Breast epithelium (tissue), 4 donors: ENCODE data around the gene PLCB4. TPM values are rescaled to one million over a fixed set of nuclear protein-coding genes. Genes with fewer than 3 reads are reported as not detected.

Experiments used
- DNase-seq, 2 donors: peaks; one replicate each; pipeline ENCODE4 v3.0.0-alpha.2; 2019; ENCODE audit warnings: low spot score in 2 of 2
- H3K27ac ChIP-seq, 2 donors: fragments of 200-600 bp; sonication (generic) in 1 of 2; one replicate each; pipeline ENCODE4 v1.5.1; 2016 to 2019; ENCODE audit warnings: mild to moderate bottlenecking in 1 of 2
- H3K27me3 ChIP-seq, 2 donors: fragments of 200-600 bp; sonication (generic) in 1 of 2; one replicate each; pipeline versions ENCODE4 v1.5.1 to v1.6.0; 2017 to 2019; ENCODE audit warnings: control low read depth in 1 of 2, mild to moderate bottlenecking in 1 of 2
- H3K36me3 ChIP-seq: fragments of 200-600 bp; one replicate; pipeline ENCODE4 v1.5.1; 2019
- H3K4me1 ChIP-seq, 2 donors: fragments of 200-600 bp; sonication (generic); one replicate each; pipeline ENCODE4 v1.5.1; 2016 to 2019; ENCODE audit warnings: control low read depth in 1 of 2
- H3K4me3 ChIP-seq, 3 donors: fragments of 200-600 bp; sonication (generic); 1 replicate in 2 of 3; 2 replicates in 1 of 3; pipeline ENCODE4 v1.5.1; 2016 to 2019; ENCODE audit warnings: mild to moderate bottlenecking in 3 of 3, moderate library complexity in 2 of 3
- H3K9me3 ChIP-seq, 2 donors: fragments of 200-600 bp; sonication (generic) in 1 of 2; one replicate each; pipeline ENCODE4 v1.5.1; 2016 to 2019; ENCODE audit warnings: control low read depth in 1 of 2
- CTCF ChIP-seq, 3 donors: fragments of 450-650 bp; IDR thresholded peaks; one replicate each; pipeline ENCODE4 v1.5.1; 2016 to 2017; ENCODE audit warnings: antibody characterized with exemption in 3 of 3, mild to moderate bottlenecking in 3 of 3, moderate library complexity in 3 of 3
- POLR2A ChIP-seq: fragments of 450-650 bp; IDR thresholded peaks from one replicate; pipeline ENCODE4 v1.6.1; 2016; ENCODE audit warnings: antibody characterized with exemption, mild to moderate bottlenecking, moderate library complexity
- POLR2AphosphoS5 ChIP-seq, 3 donors: sonication (generic); formaldehyde crosslinking; IDR thresholded peaks; one replicate each; pipeline ENCODE4 v1.6.1; 2017; ENCODE audit warnings: antibody characterized with exemption in 3 of 3
- intact Hi-C: fragments of 100-400 bp; cut with DNase I; formaldehyde crosslinking; loops from one replicate; pipeline ENCODE4 v1.15.1; 2023; ENCODE audit warnings: low total_unique reads
- total RNA-seq, 3 donors: library from RNA; depleted of rRNA; stranded (reverse); fragments of >200 nt; gene quantifications; one replicate each; pipeline ENCODE4 v1.1.0, GENCODE V29; 2016

Gene PLCB4
- total RNA-seq, 3 donors from 2014 or later: 9.4 to 17.7 (median 13.0) TPM

GRCh38 chr20:9137001-9137400, 68.1 kb downstream of the PLCB4 start:
- no peaks in the 10 kb centered on the region for H3K36me3 ChIP-seq
- H3K27me3 ChIP-seq: no peaks in the 10 kb centered on the region
- DNase-seq: no peak
- intact Hi-C loops: no loop called here
- no peak overlapping the region for H3K4me3 ChIP-seq
- H3K9me3 ChIP-seq: peaks cover 2 to 17% of the 10 kb centered on the region in 2 donors
- TF ChIP-seq CTCF (IDR thresholded peaks at IDR 0.05) (no peak), POLR2AphosphoS5 (IDR thresholded peaks at IDR 0.05) (no peak), POLR2A (no peak)
- no peak overlapping the region for H3K27ac ChIP-seq
- H3K4me1 ChIP-seq: no peaks in the 10 kb centered on the region

DNA sequence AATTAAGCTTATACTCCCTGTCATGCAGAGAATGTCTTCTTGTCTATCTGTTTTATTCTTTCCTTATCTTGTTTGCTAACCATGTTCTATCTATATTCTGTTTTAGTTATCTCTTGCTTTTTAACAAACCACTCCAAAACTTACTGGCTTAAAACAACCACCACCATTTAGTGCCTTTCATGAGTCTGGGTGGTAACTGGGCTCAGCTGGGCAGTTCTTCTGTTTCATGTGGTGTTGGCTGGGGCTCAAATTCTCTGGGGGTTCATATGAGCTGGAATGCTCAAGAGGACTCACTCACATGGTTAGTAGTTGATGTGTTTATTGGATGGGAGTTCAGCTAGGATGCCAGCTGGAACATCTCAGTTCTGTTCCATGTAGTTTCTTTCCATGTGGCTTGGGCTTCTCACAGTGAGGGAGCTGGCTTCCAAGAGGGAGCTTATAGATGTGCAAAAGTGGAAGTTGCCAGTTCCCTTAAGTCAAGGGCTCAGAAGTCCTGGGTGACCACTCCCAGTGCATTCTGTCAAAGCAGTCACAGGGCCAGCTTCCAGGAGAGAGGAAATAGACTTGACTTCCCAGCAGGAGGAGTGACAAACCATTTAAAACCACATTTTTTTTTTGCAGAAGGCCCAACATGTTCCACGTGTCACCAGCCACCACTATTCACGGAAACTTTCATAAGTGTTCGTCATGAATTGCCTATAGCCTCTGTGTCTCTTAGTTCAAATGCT, 70.4 kb downstream of the PLCB4 start:
- Histone ChIP-seq H3K4me3 (no peak overlapping the region), H3K36me3 (no peaks in the 10 kb centered on the region), H3K27ac (no peak overlapping the region), H3K4me1 (no peaks in the 10 kb centered on the region), H3K27me3 (no peaks in the 10 kb centered on the region), H3K9me3 (peaks cover 0 to 10% of the 10 kb centered on the region in 2 donors)
- no peak for TF ChIP-seq CTCF (IDR thresholded peaks at IDR 0.05)
- no peak for TF ChIP-seq POLR2A
- TF ChIP-seq POLR2AphosphoS5 (IDR thresholded peaks at IDR 0.05): no peak
- no peak for DNase-seq
- intact Hi-C loops: no loop called here

- DNase-seq: no peak
- intact Hi-C loops: no loop called here
- no peak for TF ChIP-seq CTCF (IDR thresholded peaks at IDR 0.05)
- no peak for TF ChIP-seq POLR2AphosphoS5 (IDR thresholded peaks at IDR 0.05)
- TF ChIP-seq POLR2A: no peak
These were observed 71.4 kb downstream of the PLCB4 start for GRCh38 chr20:9140162-9140760.

DNA sequence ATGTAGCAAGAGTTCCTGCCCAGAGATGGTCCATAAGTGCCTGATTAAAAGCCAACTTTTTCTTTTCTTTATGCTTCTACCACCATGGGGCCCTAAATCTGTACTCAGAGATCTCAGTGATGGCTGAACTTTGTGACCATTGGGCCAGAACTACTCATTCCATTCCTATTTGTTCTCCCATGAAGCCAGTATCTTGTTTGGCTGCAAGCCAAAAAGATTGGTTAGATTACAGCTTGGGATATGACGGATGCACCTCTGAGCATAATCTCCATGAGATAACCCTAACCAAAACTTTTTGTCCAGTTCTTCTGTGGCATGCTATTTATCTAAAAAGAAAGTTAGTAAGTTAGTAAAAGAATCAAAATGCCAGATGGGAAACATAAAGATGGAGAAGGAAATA, 72.2 kb downstream of the PLCB4 start:
- H3K4me1 ChIP-seq: no peaks in the 10 kb centered on the region
- intact Hi-C loops: no loop called here
- no peaks in the 10 kb centered on the region for H3K27me3 ChIP-seq
- H3K27ac ChIP-seq: no peak overlapping the region
- peaks cover 0 to 10% of the 10 kb centered on the region in 2 donors for H3K9me3 ChIP-seq
- H3K36me3 ChIP-seq: no peaks in the 10 kb centered on the region
- H3K4me3 ChIP-seq: no peak overlapping the region
- TF ChIP-seq POLR2A (no peak), POLR2AphosphoS5 (IDR thresholded peaks at IDR 0.05) (no peak)
- DNase-seq: no peak

More at GRCh38 chr20:9140162-9140760, 71.4 kb downstream of the PLCB4 start:
- H3K4me3 ChIP-seq: no peak overlapping the region
- no peaks in the 10 kb centered on the region for H3K4me1 ChIP-seq
- no peak overlapping the region for H3K27ac ChIP-seq
- no peaks in the 10 kb centered on the region for H3K36me3 ChIP-seq
- H3K27me3 ChIP-seq: no peaks in the 10 kb centered on the region
- peaks cover 0 to 10% of the 10 kb centered on the region in 2 donors for H3K9me3 ChIP-seq

DNA sequence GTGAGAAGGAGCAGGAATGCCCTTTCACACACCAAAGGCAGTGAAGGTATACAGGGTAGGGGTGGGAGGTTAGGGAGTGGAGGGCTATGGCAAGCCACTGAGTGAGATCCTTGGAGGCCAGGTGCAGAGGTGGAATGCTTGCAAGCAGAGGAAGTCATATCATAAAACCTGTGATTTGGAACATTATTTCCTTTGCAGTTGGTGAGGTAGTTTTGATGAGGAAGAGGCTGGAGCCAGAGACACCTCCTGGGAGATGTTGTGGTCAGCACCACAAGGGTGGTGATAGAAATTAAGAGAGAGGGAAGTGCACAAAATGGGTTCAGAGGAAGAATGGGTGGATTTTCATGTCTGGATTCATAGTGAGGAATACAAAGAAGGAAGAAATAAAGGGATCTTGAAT, 73.0 kb downstream of the PLCB4 start:
- Histone ChIP-seq H3K9me3 (peaks cover 0 to 10% of the 10 kb centered on the region in 2 donors), H3K36me3 (no peaks in the 10 kb centered on the region), H3K4me3 (no peak overlapping the region), H3K4me1 (no peaks in the 10 kb centered on the region), H3K27ac (no peak overlapping the region), H3K27me3 (no peaks in the 10 kb centered on the region)
- TF ChIP-seq POLR2A (no peak), CTCF (IDR thresholded peaks at IDR 0.05) (no peak), POLR2AphosphoS5 (IDR thresholded peaks at IDR 0.05) (no peak)
- intact Hi-C loops: no loop called here
- no peak for DNase-seq
